Measurements from ENCODE around the gene PCDHGB1.
"Not testable (repeated sequence)": the region's sequence is repeated elsewhere in the genome, so short reads cannot be mapped to it uniquely, and the experiment has no call there.

PCDHGB1 gene

GRCh38 chr5:141349917-141350619 lies at the start of gene PCDHGB1:
TSS of gene PCDHGB1 (plus strand) at chr5:141350099. CDS start at chr5:141350261, 162 bp downstream.
- DNase-seq: no peak

GRCh38 chr5:141303756-141304155 lies 46.1 kb upstream of the PCDHGB1 start, which contains the start of gene SLC25A2:
TSS of gene SLC25A2 (minus strand) at chr5:141304049. CDS start at chr5:141303865, 184 bp downstream.
- DNase-seq: no peak

- DNase-seq: no peak
Observed at GRCh38 chr5:141306630-141307029, 43.3 kb upstream of the PCDHGB1 start.

GRCh38 chr5:141313711-141314110 lies 36.2 kb upstream of the PCDHGB1 start:
- no peak for DNase-seq

- not testable (repeated sequence) for DNase-seq
Observed at GRCh38 chr5:141316963-141317362, 32.9 kb upstream of the PCDHGB1 start.

GRCh38 chr5:141319202-141319601 lies 30.7 kb upstream of the PCDHGB1 start:
- DNase-seq: no peak

- no peak for DNase-seq
Observed at GRCh38 chr5:141319699-141320098, 30.2 kb upstream of the PCDHGB1 start.

- peak; percentile 93 for DNase-seq
Observed at GRCh38 chr5:141320225-141321169, 29.4 kb upstream of the PCDHGB1 start, which contains the start of gene TAF7. TSS of gene TAF7 (minus strand) at chr5:141320784. CDS start at chr5:141320044, 740 bp downstream.

- DNase-seq: no peak
Observed at GRCh38 chr5:141322261-141322660, 27.6 kb upstream of the PCDHGB1 start.

GRCh38 chr5:141326088-141326854 lies 23.6 kb upstream of the PCDHGB1 start:
- DNase-seq: peak; percentile 52

GRCh38 chr5:141328231-141328630 lies 21.7 kb upstream of the PCDHGB1 start:
- DNase-seq: no peak

GRCh38 chr5:141330299-141331080 lies 19.4 kb upstream of the PCDHGB1 start, which contains the start of gene PCDHGA1:
TSS of gene PCDHGA1 (plus strand) at chr5:141330514.
- DNase-seq: no peak

GRCh38 chr5:141332571-141332970 lies 17.3 kb upstream of the PCDHGB1 start:
- not testable (repeated sequence) for DNase-seq

- no peak for DNase-seq
Observed at GRCh38 chr5:141338538-141339306, 11.2 kb upstream of the PCDHGB1 start, which contains the start of gene PCDHGA2. TSS of gene PCDHGA2 (plus strand) at chr5:141338760.

- not testable (repeated sequence) for DNase-seq
Observed at GRCh38 chr5:141340781-141341354, 9.0 kb upstream of the PCDHGB1 start.

GRCh38 chr5:141342773-141343172 lies 7.1 kb upstream of the PCDHGB1 start:
- no peak for DNase-seq

- DNase-seq: no peak
Observed at GRCh38 chr5:141343242-141343952, 6.5 kb upstream of the PCDHGB1 start, which contains the start of gene PCDHGA3. TSS of gene PCDHGA3 (plus strand) at chr5:141343829. CDS start at chr5:141344034, 205 bp downstream.

- DNase-seq: no peak
Observed at GRCh38 chr5:141343953-141344463, 5.9 kb upstream of the PCDHGB1 start.

GRCh38 chr5:141345327-141345726 lies 4.6 kb upstream of the PCDHGB1 start:
- DNase-seq: no peak

Data from activated CD4-positive, CD25-positive, alpha-beta regulatory T cell treated with anti-CD3 and anti-CD28 coated beads, Interleukin-2, amount 50 U/mL, for 72 hours (primary cell).